HL-60 (cell line): ENCODE data around the gene SMOC2.

Experiments
- DNase-seq, 2 experiments: peaks; one replicate each; pipeline ENCODE4 v3.0.0-alpha.2; 2010 to 2020; ENCODE audit warnings: low read depth in 1 of 2, low spot score in 1 of 2
- H3K27ac ChIP-seq: fragments of 250-450 bp; sonication (Bioruptor Pico); replicated peaks from 2 replicates; pipeline ENCODE4 v1.5.1; 2020; ENCODE audit warnings: mild to moderate bottlenecking, moderate library complexity
- H3K27me3 ChIP-seq: fragments of 250-450 bp; sonication (Bioruptor Pico); 2 replicates; pipeline ENCODE4 v1.5.1; 2021; ENCODE audit warnings: mild to moderate bottlenecking, moderate library complexity; ENCODE audit not compliant: insufficient read depth, poor library complexity, severe bottlenecking
- H3K4me3 ChIP-seq: replicated peaks from 2 replicates; pipeline ENCODE4 v1.5.1; 2011; ENCODE audit warnings: mild to moderate bottlenecking, control low read depth, low read length; ENCODE audit not compliant: insufficient read depth
- CTCF ChIP-seq: IDR thresholded peaks from one replicate; pipeline ENCODE4 v1.5.1; 2011; ENCODE audit warnings: low read length, control low read depth, inconsistent platforms; ENCODE audit not compliant: insufficient read depth
- GABPA ChIP-seq: IDR thresholded peaks from 2 replicates; pipeline ENCODE4 v1.6.1; 2012; ENCODE audit warnings: low read depth
- POLR2AphosphoS5 ChIP-seq: IDR thresholded peaks from 2 replicates; pipeline ENCODE4 v1.6.1; 2012; ENCODE audit warnings: low read depth
- REST ChIP-seq: IDR thresholded peaks from 2 replicates; pipeline ENCODE4 v1.6.1; 2012; ENCODE audit warnings: low read depth; ENCODE audit not compliant: insufficient replicate concordance
- SPI1 ChIP-seq: IDR thresholded peaks from 2 replicates; pipeline ENCODE4 v1.6.1; 2012; ENCODE audit warnings: low read depth, mild to moderate bottlenecking, borderline replicate concordance

The SMOC2 gene

GRCh38 chr6:168558686-168559085 is 117.7 kb downstream of the SMOC2 start:
- TF ChIP-seq REST (no peak), GABPA (no peak), POLR2AphosphoS5 (no peak), CTCF (no peak), SPI1 (no peak)
- Histone ChIP-seq H3K27ac (no peak overlapping the region), H3K27me3 (no peaks in the 10 kb centered on the region), H3K4me3 (no peak overlapping the region)
- no peak for DNase-seq

GRCh38 chr6:168559574-168560098 is 118.7 kb downstream of the SMOC2 start:
- Histone ChIP-seq H3K27ac (no peak overlapping the region), H3K4me3 (no peak overlapping the region), H3K27me3 (no peaks in the 10 kb centered on the region)
- no peak for DNase-seq
- TF ChIP-seq SPI1 (no peak), CTCF (no peak), POLR2AphosphoS5 (no peak), GABPA (no peak), REST (no peak)

- Histone ChIP-seq H3K27ac (no peak overlapping the region), H3K27me3 (no peaks in the 10 kb centered on the region), H3K4me3 (no peak overlapping the region)
- DNase-seq: no peak
- TF ChIP-seq SPI1: no peak
- no peak for TF ChIP-seq POLR2AphosphoS5
- no peak for TF ChIP-seq GABPA
- no peak for TF ChIP-seq REST
- no peak for TF ChIP-seq CTCF
Observed at GRCh38 chr6:168560126-168560525, 119.1 kb downstream of the SMOC2 start.
